ENCODE measurements around the gene BAG5.
"Not testable (repeated sequence)": the region's sequence is repeated elsewhere in the genome, so short reads cannot be mapped to it uniquely, and the experiment has no call there.

BAG5 gene

DNA sequence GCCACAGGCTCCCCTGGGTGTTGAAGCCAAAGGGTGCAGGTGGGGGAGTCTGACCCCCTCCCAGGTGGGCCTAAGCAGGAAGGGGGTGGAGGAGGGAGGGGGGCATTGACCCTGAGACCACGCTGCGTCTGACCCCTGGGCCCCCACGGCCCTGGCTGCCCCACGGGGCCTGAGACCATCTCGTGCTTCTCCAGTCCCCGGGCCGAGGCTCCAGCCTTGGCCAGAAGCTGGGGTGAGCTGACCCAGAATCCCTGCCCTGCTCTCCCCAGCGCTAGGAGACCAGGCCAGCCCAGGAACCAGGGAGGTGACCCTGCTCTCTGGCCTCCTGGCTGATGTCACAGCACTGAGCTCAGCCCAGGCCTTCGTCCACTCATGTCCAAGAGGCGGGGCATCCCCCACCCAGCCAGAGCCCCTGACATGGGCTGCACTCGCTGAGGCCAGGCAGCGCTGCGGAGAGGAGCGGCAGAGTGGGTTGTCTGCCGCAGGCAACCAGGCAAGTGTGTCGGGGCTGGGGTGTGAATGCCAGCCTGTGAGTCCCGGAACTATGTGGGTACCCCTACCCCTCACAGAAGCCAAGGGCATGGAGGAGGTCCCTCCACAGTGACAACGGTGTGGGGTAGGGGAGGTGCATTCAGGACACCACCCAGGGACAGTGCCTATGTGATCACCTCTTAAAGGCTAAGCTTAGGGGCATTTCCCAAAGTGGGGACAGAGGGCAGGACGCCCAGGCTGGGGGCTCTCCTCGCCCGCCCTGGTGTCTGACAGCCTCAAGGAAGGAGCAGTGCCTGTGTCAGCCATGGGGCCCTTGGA is 27.2 kb downstream of the BAG5 start:
- no peak for DNase-seq (ENCODE audit: low read depth in 2 of 2, low spot score in 1 of 2)

- DNase-seq (ENCODE audit: low read depth in 2 of 2, low spot score in 1 of 2), result no peak
Observed at GRCh38 chr14:103534576-103535061, 27.8 kb downstream of the BAG5 start.

DNA sequence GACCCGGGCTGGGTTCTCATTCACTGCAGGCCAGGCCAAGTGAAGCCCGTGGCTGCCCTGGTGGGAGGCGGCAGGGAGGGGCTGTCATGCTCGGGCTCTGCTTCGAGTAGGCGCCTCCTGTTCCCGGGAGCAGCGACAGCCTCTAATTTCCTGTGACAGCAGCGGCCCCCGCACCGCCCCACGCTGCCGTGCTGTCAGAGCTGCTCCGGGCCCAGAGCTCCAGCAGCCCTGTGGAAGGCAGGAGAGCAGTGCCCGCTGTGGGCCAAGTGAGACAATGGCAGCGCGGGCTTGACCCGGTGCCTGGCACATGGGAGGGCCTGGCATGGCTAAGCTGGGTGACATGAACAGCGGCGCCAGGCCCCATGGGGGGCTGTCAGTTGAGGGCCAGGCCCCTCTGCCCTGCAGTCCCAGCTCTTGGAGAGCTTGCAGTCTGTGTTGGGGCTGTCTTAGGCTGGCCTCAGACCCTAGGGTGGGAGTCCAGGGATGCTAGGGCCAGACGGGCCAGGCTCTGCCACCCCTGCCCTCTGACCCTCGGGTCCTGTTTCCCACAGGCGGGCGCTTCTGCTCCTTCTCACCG is 28.4 kb downstream of the BAG5 start:
- no peak for DNase-seq (ENCODE audit: low read depth in 2 of 2, low spot score in 1 of 2)

DNA sequence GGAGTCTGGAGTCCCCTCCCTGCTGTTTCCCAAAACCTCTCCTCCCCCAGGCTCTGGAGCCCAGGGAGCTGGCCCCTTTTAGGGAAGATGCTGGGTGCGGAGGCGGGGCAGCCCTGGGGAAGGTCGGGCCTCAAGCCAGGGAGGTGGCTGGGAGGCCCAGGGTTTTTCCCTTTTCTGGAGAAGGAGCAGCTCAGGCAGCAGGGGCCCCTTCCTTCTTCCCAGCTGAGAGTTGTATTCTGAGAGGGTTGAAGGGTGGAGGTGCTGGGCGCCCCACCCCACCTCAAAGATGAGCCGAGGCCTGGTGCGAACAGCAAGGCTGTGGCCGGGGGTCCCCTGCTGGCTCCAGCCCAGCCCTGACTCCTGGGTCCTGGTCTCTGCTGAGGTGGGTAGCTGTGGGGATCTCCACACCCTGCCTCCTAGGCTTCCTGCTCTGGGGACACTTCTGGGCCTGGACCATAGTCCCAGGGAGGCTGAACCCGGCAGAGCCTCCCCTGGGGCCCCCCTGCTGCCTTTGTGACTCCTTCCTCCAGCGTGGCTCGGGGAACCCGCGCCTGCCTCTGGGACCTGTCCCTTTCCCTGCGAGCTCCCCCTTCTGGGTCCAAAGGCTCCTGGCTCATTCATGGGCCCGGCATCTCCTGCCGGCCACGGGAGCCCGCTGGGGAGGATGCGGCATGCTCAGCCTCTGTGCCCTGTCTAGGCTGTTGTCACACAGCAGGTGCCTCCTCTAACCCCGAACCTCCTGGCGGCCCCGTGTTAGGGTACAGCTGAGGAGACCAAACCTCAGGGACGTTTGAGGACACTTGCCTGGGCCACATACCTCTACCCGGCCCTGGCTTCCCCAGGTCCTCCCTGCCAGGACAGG is 29.1 kb downstream of the BAG5 start:
- DNase-seq (ENCODE audit: low read depth in 2 of 2, low spot score in 1 of 2), result no peak

DNA sequence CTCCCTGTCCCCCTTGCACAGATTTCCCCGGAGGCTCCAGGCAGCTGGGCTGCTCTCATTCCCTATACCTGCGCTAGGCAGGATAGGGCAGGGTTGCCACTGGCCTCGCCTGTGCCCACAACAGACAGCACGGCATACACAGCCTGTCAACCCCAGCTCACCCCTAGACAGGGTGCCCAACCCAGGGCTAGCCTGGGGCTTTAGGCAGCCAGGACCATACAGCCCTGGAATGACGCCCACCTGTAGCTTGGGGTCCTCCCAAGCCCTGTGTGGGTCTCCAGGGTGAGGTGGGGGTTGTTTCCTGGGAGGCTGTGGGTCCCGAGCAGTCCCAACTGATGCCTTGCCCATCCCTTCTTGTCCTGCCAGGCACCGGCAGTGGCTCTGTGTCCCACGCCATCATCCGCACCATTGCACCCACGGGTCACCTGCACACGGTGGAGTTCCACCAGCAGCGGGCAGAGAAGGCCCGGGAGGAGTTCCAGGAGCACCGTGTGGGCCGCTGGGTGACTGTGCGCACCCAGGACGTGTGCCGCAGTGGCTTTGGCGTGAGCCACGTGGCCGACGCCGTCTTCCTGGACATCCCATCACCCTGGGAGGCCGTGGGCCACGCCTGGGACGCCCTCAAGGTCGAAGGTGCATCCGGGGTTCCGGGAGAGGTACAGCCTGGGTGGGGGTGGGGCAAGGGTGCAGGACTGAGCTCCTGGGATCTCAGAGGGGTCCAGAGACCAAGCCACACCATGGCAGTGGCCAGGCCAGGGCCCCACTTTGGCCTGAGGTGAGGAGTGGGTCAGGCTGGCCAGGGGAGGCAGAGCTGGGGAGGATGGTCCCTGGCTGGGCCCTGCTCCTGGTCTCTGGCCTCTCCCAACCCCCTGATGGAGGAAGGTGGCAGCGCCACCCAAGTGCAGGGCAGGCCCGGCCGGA is 30.0 kb downstream of the BAG5 start:
- DNase-seq (ENCODE audit: low read depth in 2 of 2, low spot score in 1 of 2), result no peak

DNA sequence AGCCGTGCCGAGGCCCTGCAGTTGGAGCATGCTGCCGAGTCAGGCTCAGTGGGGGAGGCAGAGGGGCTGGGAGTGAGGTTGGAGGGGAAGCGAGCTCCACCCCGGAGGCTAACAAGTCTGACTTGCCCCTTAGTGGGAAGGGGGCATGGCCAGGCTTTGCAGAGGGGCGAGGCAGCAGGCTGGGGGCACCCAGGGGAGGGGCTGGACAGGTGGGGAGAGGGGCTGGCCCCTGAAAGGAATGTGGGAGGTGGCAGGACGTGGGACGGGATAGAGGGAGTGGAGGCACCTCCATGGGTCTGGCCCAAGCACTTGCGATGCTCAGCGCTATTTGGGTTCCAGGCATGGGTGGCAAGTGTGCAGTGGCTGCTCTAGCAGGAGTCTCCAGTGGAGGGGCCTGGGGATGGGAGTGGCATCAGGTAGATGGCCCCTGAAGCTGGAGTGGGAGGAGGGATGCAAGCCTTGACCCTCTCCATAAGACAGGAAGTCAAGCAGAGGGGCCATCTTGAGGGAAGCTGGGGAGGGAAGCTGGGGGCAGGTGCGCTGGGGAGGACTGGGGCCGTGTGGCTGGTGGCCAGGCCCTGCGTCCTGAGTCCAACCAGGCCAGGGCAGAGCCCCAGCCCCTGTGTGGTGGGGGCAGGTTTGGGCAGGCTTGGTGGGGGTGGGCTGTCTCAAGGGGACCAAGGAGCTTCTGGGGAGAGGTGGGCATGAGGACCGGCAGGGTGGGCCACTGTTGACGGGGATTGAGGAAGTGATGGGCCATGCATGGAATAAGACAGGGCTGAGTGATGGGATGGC is 30.8 kb downstream of the BAG5 start:
- no peak for DNase-seq (ENCODE audit: low read depth in 2 of 2, low spot score in 1 of 2)

GRCh38 chr14:103530831-103531230 is 31.6 kb downstream of the BAG5 start:
- DNase-seq (ENCODE audit: low read depth in 2 of 2, low spot score in 1 of 2), result no peak

DNA sequence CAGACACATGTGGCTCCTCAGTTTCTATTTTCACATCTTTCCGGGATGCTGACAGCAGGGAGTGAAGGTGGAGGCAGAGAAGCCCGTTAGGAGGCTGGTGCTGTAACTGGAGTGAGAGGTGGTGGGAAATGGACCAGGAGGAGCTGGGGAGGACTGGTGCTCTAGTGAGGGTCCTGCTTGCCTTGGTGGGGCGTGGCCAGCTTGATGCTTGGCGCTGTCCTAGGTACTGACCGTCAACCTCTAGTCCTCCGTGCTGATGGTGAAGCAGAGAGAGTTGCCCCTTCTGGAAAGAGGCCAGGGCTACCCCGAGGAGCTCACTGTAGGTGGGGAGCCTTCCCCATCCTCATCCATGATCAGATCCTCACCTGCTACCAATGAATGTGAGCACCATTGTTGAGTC is 32.1 kb downstream of the BAG5 start:
- no peak for DNase-seq (ENCODE audit: low read depth in 2 of 2, low spot score in 1 of 2)

GRCh38 chr14:103529383-103530365 is 32.8 kb downstream of the BAG5 start:
- no peak for DNase-seq (ENCODE audit: low read depth in 2 of 2, low spot score in 1 of 2)

GRCh38 chr14:103528587-103529382 is 33.7 kb downstream of the BAG5 start, which contains the start of gene TRMT61A:
Gene TRMT61A, plus strand, starts transcription at chr14:103529196. Its CDS starts 783 bp downstream, at chr14:103529979.
- DNase-seq (ENCODE audit: low read depth in 2 of 2, low spot score in 1 of 2), result peak; percentile 47 to 60

GRCh38 chr14:103528146-103528586 is 34.3 kb downstream of the BAG5 start:
- no peak for DNase-seq (ENCODE audit: low read depth in 2 of 2, low spot score in 1 of 2)

DNA sequence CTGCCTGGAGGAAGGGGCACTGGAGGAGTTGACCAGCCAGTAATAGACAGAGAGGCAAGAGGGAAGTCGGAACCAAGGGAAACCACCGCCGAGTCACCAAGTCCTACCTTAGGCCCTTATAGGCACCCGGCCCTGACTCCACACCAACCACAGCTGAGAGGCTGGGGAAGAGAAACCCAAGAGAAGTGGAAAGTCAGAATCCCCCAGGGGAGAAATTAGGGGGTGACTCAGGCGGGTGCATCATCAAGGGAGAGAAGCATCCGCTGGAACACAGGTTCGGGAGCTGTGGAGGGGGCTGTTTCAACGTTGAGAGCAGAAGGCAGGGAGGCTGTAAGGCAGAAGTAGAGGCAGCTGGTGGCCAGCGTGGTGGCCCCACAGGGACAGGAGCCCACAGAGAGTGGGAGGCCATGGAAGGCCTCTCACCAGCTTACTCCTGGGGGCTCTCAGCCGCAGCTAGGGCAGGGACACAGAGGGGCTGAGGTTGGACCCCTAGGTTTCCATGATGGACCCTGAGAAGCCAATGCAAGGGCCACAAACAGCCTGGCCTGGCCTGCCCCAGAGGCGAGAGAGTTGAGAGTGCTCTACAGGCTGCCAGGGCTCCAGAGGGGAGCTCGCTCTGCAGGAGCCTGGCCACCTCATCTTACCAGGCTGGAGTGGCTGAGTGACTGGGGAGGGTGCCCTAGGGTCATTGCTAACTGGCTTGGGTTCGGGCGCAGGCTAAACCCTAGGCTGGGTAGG is 34.9 kb downstream of the BAG5 start:
- no peak for DNase-seq (ENCODE audit: low read depth in 2 of 2, low spot score in 1 of 2)

DNA sequence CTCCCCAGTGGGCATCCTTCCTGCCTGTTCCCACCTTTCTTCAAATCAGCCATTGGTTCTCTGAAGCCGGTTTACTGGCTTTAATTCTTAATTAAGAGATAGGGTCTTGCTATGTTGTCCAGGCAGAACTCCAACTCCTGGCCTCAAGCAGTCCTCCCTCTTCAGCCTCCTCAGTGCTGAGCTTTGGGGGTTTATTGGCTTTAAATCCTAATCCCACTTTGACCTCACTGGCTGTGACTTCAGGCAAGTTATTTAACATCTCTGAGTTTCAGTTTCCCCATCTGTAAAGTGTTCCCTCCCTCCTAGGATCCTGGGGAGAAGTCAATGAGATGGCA is 35.6 kb downstream of the BAG5 start:
- no peak for DNase-seq (ENCODE audit: low read depth in 2 of 2, low spot score in 1 of 2)

GRCh38 chr14:103526247-103526913 is 36.1 kb downstream of the BAG5 start:
- no peak for DNase-seq (ENCODE audit: low read depth in 2 of 2, low spot score in 1 of 2)

GRCh38 chr14:103525430-103526246 is 36.8 kb downstream of the BAG5 start:
- DNase-seq (ENCODE audit: low read depth in 2 of 2, low spot score in 1 of 2), result not testable (repeated sequence)
